Endothelial cell (in vitro differentiated cells): Measurements from ENCODE around the gene DEDD. TPM values are rescaled to one million over a fixed set of nuclear protein-coding genes. Genes with fewer than 3 reads are reported as not detected.

ENCODE experiments used
- DNase-seq: peaks from one replicate; pipeline ENCODE4 v3.0.0; 2021; ENCODE audit warnings: low spot score
- H3K27ac Mint-ChIP-seq: one replicate; pipeline ENCODE4 v1.8.0; 2021; ENCODE audit warnings: mixed read lengths, inconsistent platforms; ENCODE audit not compliant: unreplicated experiment
- H3K27me3 Mint-ChIP-seq: one replicate; pipeline ENCODE4 v1.8.0; 2021; ENCODE audit warnings: mild to moderate bottlenecking, moderate library complexity, mixed read lengths, inconsistent platforms; ENCODE audit not compliant: unreplicated experiment
- H3K36me3 Mint-ChIP-seq: one replicate; pipeline ENCODE4 v1.8.0; 2021; ENCODE audit warnings: mild to moderate bottlenecking, low read depth, mixed read lengths, inconsistent platforms; ENCODE audit not compliant: unreplicated experiment
- H3K4me1 Mint-ChIP-seq: one replicate; pipeline ENCODE4 v1.8.0; 2021; ENCODE audit warnings: mild to moderate bottlenecking, mixed read lengths, inconsistent platforms; ENCODE audit not compliant: unreplicated experiment
- H3K4me3 Mint-ChIP-seq: one replicate; pipeline ENCODE4 v1.8.0; 2021; ENCODE audit warnings: mild to moderate bottlenecking, mixed read lengths, inconsistent platforms; ENCODE audit not compliant: unreplicated experiment
- H3K9me3 Mint-ChIP-seq: one replicate; pipeline ENCODE4 v1.8.0; 2021; ENCODE audit warnings: mixed read lengths, inconsistent platforms; ENCODE audit not compliant: unreplicated experiment
- total RNA-seq: library from RNA; stranded (reverse); fragmentation: NEBNext Ultra II Directional; extraction: Animal tissue kit (Norgen Biotek cat#: 25700); gene quantifications from one replicate; pipeline ENCODE4 v1.2.1, GENCODE V29; 2021; ENCODE audit not compliant: unreplicated experiment
- TF ChIP-seq, protein P1 (sequence below): fragments of 200-600 bp; sonication (generic); IDR thresholded peaks from one replicate; pipeline ENCODE4 v1.5.0; 2021; ENCODE audit warnings: antibody characterized with exemption; ENCODE audit not compliant: unreplicated experiment

DEDD gene
- total RNA-seq, 1 donor from 2014 or later: 133 TPM

DNA sequence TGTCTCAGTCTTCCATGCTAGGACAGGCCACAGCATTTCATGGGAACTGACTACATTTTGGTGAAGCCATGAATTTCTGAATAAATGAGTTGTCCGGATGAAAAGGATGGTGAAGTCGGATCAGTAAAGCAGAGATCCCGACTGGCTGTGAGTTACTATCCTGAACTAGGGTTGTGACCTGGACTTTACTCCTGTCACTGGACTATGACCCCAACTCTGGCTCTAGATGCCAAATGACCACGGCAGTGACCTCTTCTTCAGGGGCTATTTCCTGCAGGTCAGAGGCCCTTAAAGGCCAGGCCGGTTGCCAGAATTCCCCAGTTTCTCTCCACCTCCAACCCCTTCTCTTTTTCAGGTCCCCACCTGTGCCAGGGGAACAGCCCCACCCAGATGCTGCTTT lies 41.4 kb downstream of the DEDD start:
- H3K27me3 Mint-ChIP-seq: peaks cover 4% of the 10 kb centered on the region
- H3K9me3 Mint-ChIP-seq: no peaks in the 10 kb centered on the region
- peaks cover 7% of the 10 kb centered on the region for H3K4me1 Mint-ChIP-seq
- no peak overlapping the region for H3K27ac Mint-ChIP-seq
- no peak overlapping the region for H3K4me3 Mint-ChIP-seq
- TF ChIP-seq, protein P1, sequence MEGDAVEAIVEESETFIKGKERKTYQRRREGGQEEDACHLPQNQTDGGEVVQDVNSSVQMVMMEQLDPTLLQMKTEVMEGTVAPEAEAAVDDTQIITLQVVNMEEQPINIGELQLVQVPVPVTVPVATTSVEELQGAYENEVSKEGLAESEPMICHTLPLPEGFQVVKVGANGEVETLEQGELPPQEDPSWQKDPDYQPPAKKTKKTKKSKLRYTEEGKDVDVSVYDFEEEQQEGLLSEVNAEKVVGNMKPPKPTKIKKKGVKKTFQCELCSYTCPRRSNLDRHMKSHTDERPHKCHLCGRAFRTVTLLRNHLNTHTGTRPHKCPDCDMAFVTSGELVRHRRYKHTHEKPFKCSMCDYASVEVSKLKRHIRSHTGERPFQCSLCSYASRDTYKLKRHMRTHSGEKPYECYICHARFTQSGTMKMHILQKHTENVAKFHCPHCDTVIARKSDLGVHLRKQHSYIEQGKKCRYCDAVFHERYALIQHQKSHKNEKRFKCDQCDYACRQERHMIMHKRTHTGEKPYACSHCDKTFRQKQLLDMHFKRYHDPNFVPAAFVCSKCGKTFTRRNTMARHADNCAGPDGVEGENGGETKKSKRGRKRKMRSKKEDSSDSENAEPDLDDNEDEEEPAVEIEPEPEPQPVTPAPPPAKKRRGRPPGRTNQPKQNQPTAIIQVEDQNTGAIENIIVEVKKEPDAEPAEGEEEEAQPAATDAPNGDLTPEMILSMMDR: no peak
- no peak for DNase-seq
- H3K36me3 Mint-ChIP-seq: no peaks in the 10 kb centered on the region

DNA sequence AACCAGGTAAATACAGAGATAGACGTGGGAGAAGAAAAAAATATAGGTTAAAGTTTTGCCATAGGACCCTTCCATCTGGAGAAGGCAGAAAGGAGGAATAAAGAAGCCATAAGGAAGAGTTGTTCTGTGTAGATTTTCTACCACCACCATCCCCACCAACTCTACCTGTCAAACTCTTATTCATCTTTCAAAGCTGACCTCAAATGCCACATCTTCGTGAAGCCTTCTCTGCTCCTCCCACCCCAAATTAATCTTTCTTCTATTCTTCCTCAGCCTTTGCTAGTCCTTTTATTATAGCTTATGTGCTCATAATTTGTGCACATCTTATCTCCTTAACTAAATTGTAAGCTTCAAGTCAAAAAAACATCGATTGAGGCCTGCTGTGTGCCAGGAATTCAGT lies 41.9 kb downstream of the DEDD start:
- Mint-ChIP-seq H3K4me1 (peaks cover 8% of the 10 kb centered on the region), H3K36me3 (no peaks in the 10 kb centered on the region), H3K4me3 (no peak overlapping the region), H3K9me3 (no peaks in the 10 kb centered on the region), H3K27me3 (peaks cover 6% of the 10 kb centered on the region), H3K27ac (no peak overlapping the region)
- DNase-seq: no peak
- TF ChIP-seq, protein P1: no peak

DNA sequence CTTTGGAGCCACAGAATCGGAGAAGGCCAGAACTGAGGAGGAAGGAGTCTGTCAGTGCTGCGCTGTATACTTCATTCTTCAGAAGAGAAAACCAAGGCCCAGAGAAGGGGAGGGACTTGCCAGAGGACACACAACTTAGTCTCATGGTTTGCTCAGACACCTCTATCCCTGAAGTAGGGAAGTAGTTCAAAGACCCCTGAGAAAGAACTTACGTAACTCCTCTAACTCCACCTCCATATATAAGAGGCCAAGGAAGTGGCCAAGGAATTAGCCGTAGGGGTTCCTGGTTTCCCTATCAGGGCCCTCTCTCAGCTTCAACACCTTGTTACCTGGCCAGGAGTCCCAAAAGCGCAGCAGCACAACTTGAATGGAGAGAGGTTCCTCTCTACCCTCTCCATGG lies 42.5 kb downstream of the DEDD start:
- TF ChIP-seq, protein P1: no peak
- Mint-ChIP-seq H3K4me1 (peaks cover 7% of the 10 kb centered on the region), H3K27me3 (peaks cover 6% of the 10 kb centered on the region), H3K27ac (no peak overlapping the region), H3K9me3 (no peaks in the 10 kb centered on the region), H3K36me3 (no peaks in the 10 kb centered on the region), H3K4me3 (no peak overlapping the region)
- no peak for DNase-seq

DNA sequence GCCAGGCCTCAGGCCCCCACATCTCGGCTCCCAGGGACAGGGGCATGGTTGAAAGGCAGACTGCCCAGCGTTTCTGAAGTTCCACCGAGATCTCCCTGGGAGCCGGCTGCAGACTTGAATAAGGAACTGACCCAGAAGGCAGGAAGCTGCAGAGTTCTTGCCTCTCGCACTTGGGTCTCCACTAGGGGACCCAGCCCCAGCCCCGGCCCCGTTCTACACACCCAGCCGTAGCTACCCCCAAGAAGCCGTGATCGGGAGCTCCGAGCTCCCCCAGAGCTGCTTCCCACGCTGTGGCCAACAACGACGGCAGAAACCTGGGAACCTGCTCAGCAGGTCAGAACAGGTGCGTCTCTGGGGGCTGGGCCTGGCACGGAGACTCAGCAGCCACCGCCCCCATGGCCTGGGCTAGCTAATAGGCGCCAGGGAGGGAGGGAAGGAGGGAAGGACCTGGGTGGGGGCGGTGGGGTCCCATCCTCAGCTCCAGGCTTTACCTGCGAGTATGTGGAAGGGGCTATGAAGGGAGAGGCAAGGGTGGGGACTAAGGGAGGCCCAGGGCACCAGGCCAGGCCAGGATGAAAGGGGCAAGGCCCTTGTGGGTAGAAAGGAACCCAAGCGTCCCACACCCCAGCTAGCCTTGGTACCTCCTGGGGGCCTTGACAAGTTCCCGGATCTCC lies 43.1 kb downstream of the DEDD start, which contains the start of gene NECTIN4:
Gene NECTIN4, minus strand, starts transcription at position 308 of the 674 bp plus-strand sequence. Its CDS starts 262 bp downstream, at position 46.
- no peak within 1 kb of the TSS for H3K4me3 Mint-ChIP-seq
- H3K4me1 Mint-ChIP-seq: peaks cover 7% of the 10 kb centered on the region
- no peak for DNase-seq
- no peaks in the 10 kb centered on the region for H3K9me3 Mint-ChIP-seq
- H3K27me3 Mint-ChIP-seq: peaks cover 6% of the 10 kb centered on the region
- H3K36me3 Mint-ChIP-seq: no peaks in the 10 kb centered on the region
- no peak within 1 kb of the TSS for H3K27ac Mint-ChIP-seq
- TF ChIP-seq, protein P1: no peak

DNA sequence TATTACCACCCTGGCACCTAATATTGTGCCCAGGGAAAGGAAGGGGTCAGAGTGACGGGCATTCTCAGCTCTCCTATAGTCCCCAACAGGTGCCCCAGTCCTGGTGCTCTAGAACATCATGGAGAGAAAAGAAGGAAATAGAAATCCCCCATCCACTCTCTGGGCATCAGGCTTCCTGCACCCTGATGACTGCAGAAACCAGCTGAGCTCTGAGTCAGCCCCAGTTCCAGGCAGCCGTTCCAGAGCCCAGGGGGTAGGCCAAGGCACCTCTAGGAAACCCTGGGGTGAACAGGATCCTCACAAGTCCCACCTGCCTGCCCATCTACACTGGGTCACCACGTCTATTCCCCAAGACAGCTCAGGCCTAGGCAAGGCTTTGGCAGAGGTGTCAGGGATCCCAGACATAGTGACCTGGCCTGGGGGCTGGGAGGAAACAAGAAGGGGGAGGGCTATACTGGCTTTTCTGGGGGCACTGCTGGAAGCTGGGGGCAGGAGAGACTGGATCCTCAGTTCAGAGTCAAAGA lies 43.8 kb downstream of the DEDD start:
- TF ChIP-seq, protein P1: no peak
- no peaks in the 10 kb centered on the region for H3K36me3 Mint-ChIP-seq
- H3K27me3 Mint-ChIP-seq: peaks cover 11% of the 10 kb centered on the region
- DNase-seq: no peak
- peaks cover 7% of the 10 kb centered on the region for H3K4me1 Mint-ChIP-seq
- no peak overlapping the region for H3K4me3 Mint-ChIP-seq
- H3K9me3 Mint-ChIP-seq: no peaks in the 10 kb centered on the region
- no peak overlapping the region for H3K27ac Mint-ChIP-seq
